RKO (cell line): ENCODE measurements around the gene GAS6.
A peak's percentile ranks its signal among the peaks of the same experiment; 100 is the strongest.

Experiments used
- DNase-seq: peaks from one replicate; pipeline ENCODE4 v3.0.0-alpha.2; 2016; ENCODE audit warnings: low spot score

Gene GAS6

DNA sequence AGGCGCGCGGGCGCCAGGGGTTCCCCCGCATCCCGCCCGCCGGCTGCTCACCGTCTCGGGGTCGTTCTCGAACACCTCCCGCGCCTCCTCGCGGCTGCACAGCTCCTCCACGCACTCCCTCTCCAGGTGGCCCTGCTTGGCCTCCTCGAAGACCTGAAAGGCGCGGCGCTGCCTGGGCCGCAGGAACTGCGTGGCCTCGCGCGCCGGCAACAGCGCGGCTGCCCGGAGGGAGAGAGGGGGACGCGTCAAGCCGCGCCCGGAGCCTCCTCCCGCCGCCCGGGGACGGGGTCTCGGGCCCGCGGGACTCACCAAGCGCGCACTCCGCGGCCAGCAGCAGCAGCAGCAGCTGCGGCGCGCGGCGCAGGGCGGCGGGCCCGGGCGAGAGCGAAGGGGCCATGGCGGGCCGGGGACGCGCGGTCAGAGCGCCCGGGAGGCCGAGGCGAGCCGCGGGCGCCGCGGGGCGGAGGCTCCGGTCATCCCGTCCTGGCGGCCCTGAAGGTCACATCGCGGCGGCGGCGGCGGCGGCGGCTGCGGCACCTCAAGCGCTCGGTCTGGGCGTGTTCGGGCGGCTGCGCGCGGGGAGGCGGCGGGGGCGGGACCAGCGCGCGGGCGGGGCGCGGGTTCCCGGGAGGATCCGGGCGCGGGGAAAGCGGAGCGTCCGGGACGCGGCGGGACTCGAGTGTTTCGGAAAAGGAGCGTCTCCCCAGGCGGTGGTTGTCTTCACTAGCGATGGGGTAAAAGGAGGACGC lies at the start of gene GAS6:
Gene GAS6, minus strand, starts transcription at position 553 of the 749 bp plus-strand sequence. Its CDS starts 156 bp downstream, at position 397.
- DNase-seq: peak; percentile 34

DNA sequence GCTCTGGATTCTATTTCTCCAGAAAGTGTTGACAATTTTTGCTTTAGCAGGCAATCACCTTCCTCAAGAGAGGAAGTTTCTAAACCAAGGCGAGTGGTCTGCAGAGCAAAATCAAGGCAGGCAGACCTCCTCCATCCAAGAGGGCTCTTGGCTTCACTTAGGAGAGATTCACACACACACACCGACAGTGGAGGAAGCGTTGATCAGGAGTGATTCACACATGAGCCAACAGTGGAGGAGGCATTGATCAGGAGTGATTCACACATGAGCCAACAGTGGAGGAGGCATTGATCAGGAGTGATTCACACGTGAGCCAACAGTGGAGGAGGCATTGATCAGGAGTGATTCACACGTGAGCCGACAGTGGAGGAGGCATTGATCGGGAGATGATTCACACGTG lies 49.5 kb upstream of the GAS6 start:
- DNase-seq: peak; percentile 45

DNA sequence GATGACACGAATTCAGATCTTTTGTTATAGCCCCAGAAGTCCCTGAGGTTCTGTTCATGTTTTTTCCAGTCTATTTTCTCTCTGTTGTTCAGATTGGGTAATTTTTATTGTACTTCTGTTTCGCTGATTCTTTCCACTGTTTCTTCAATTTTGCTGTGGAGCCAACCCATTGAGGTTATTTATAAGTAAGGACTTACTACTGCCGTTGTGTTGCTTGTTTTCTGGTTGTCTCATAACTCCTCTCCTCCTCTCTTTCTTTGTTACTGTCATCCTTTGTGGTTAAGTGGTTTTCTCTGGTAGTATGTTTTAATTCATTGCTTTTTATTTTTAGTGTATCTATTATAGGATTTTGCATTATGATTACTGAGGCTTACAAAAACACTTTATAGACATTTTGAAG lies 48.7 kb upstream of the GAS6 start:
- DNase-seq: no peak

DNA sequence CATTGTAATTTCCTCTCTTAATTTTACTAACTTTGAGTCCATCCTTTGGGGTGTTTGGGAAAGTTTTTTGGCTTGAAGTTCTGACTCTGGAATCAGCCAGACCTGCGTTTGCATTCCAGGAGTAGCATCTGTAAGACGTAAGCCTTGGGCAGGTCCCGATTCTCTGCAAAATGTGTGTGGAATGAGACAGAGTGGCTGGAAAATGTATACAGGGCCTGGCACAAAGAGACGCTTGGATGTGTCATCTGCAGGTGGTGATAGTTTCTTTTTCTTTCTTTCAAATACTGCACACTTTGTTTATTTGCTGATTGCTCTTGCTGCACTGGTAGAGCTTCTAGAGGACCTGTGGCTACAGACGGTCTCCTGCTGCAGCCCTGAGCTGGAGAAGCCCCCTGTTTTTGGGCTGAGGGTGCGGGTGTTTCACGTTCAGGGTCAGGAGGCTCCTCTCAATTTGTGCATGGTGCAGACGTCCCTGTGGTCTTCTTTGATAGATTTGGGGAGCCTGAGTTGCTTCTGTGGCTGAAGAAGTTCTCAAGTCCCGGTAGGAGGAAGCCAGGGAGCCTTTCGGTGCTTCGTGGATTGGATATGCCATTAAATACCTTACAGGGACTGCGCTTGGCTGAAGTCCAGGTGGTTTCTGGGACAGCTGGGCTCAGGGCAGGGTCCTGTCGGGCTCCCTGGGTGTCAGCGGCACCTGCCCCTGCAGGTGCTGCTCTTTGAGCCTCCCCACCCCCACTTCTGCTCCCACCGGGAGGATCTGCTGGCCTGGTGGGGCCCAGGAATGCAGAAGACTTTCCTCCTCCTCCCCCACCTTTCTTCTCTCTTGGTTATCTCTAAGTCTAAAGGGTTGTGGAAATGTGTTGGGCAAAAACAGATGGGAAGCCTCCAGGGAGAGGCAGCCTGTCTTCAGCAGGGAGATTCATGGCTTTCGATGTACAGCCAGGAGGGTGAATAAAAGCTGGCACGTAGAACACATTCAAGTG lies 44.0 kb upstream of the GAS6 start:
- no peak for DNase-seq

DNA sequence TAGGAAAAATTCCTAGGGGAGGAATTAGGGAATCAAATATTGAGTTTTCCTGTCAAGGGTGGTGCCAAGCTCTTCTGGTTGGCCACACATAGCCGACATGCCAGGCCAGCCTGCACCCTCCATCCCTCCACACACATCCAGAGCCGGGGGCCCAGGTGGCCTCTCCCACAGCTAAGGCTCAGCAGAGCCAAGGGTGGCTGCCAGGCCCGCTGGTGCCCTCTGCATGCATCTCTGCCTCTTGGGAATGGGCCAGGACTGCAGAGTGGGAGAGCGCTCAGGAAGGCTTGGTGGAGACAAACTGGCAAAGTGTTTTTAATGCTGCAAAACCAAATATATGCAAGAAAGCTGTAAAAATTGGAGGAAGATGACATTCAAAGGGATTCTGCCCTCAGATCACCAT lies 42.7 kb upstream of the GAS6 start:
- DNase-seq: no peak

DNA sequence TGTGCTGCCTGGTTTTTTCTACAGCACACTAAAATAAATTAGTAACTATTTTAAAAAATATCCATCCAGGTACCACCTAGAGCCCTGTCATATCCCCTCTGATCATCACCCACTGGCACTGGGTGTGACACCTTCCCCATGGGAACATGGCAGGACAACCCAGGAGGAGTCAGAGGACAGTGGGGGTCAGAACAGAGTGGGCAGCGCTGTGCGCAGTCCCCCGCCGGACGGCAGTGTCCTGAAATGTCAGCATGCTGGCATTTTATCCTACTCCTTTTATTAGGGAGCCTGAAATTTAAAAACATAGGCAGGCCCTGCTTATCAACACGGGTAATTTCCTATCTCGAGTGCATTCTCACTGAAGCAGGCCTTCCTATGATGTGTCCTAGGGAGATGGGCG lies 42.1 kb upstream of the GAS6 start:
- DNase-seq: no peak

DNA sequence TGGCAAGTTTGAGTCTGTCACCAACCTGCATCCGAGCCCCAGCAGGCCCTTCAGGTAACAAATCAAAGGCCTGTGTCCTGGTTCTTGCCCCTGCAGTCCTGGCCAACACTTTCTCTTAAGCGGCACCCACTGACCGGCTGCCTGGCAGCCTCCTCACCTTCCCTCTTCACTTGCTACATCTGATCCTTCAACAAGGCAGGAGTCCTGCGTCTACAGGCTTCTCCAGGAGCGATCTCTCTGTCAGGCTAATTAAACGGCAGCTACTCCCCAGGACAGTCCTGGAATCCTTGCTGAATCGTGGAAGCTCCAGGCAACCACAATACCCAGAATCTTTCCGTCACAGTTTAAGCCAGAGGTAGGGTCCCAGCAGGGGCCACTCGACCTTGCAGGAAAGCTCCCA lies 41.1 kb upstream of the GAS6 start:
- no peak for DNase-seq

DNA sequence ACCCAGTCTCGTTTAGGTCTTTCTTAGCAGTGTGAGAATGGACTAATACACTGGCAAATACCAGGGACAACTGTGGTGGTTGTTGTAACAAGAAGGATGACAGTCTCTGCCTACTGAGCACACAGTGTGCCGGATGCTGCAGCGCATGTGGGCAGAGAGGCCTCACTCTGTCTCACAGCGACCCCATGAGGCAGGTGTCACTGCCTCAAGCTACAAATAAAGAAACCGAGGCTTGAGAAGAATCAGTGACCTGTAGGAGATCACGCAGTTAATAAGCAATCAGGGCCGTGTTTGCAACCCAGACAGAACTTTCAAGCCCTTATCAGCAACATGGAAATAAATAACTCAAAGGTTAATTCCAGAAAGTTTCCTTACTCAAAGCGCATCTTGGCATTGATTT lies 40.5 kb upstream of the GAS6 start:
- DNase-seq: peak; percentile 38

DNA sequence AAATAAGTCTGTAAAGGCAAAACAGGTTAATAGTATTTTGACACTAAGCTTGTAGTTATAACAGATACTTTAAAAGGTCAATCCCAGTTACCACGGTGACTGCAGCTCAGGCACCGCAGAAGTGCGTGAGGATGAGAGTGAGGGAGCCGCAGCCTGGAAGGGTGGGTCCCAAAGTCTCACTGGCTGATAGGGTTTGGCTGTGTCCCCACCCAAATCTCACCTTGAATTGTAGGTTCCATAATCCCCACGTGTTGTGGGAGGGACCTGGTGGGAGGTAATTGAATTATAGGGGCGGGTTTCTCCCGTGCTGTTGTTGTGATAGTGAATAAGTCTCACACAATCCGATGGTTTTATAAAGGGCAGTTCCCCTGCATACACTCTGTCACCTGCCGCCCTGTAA lies 40.0 kb upstream of the GAS6 start:
- DNase-seq: no peak

DNA sequence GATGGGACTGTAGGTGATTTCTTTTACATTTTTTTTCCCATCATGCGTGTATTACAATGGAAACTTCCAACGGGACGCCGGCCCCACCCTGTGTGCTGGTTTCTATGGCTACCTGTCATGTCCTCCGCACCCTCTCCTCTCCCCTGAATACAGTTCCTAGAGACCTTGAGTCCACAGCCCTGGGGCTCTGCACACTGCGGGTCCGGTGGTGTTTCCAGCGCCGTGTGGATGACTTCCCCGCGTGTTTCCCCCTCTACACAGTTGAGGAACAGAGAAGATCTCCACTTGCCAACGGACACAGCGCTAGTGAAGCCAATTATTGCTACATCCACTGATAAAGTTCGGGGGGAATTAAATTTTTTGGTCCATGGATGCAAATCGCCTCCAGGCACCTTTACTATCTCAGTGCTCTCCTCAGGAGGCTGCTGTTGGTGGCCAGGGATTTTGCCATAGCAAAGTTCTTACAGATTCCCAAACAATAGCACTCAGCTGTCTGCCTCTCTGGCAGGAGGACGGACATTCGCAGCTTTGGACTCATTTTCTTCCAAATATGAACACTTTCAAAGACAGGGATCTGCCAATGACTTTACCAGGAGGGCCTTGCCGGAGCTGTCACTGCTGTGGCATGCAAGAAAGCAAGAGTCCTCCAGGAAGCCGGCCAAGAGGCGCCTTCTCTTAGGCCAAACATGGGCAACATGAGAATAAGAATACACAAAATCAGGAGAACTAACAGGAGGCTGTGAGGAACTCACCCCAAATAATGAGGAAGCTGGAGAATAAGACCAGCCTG lies 39.3 kb upstream of the GAS6 start:
- no peak for DNase-seq

DNA sequence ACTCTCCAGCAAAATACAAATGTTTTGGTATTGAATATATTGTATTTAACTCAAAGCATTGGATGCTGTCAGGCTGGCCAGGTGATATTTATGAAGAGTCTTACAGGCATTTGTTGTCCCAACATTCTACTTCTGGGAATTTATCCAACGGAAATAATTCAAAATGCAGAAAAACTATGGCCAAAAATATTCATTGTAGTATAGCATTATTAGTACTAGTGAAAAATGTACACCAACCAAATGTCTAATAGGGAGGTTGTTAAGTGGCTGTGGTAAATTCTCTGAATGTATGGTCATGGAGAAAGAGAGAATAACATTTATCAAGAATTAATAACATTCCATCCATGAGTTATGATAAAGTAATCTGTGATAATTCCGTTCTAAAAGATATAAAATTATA lies 38.6 kb upstream of the GAS6 start:
- no peak for DNase-seq

DNA sequence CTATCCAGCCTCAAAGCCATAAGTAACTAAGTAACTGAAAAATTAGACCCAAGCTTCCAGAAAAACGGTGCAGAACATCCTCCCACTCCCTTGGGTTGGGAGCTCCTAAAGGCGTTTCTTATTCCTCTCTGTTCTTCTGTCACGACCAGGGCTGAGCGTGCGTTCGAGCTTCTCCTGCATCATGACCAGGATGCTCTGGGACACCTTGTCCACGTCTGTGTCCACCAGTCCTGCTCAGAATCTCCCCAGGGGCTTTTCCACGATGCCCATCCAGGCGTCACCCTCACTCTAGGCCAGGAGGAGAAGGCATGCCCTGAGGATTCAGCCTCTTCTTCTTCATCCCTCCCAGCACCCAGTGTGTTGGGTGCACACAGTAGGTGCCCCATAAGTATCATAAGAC lies 37.8 kb upstream of the GAS6 start:
- DNase-seq: no peak

DNA sequence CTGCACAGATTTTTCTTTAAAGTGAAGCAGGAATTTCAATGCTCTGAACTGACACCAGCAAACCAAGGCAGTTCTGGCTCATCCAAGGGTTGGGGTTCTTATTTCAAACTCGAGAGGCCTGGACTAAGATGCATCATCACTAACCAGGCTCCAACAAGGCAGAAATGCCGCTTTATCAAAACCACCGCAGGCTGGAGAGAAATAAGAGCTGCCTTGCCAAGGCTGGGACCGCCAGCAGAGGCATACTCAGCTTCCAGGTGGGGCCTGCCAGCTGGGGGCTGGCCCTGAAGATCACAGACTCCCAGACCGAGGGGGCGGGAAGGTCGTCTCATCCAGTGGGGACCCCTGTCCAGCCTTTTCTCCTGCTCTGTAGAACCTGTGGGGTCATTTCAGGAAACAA lies 37.4 kb upstream of the GAS6 start:
- no peak for DNase-seq

DNA sequence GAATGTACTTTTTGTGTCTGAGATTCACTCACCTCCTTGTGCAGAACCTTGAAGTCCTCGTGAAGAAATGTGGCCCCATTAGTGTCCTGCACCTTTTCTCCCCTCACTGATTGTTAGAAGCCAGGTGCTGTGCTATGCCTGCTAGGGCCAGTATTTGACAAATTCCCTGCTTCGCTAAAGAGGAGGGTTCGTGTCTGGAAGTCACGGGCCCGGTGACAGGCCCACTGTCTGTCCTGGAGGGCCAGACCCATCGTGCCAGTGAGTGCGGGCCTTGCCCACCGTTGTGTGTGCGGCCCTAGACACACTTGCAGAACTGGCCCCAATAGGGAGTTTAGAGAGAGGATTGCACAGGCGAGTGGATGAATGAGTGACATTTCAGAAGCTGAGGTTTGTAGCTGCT lies 36.8 kb upstream of the GAS6 start:
- DNase-seq: no peak

DNA sequence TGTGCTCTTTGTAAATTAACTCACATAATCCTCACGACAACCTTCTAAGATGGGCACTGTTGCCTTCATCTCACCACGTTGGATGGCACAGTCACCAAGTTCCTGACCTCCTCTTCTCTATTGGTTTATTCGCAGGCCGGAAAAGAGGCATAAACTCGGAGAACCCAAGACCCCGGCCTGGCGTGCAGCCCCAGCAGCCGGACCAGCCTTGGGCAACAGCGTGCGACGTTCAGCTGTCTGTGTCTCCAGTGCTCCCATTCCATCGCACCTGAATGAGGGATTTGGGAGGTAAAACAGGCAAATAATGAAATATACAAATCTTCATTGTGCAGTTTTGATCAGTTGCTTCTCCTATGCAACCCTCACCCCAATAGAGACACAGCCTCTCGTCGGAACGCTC lies 34.5 kb upstream of the GAS6 start:
- no peak for DNase-seq

DNA sequence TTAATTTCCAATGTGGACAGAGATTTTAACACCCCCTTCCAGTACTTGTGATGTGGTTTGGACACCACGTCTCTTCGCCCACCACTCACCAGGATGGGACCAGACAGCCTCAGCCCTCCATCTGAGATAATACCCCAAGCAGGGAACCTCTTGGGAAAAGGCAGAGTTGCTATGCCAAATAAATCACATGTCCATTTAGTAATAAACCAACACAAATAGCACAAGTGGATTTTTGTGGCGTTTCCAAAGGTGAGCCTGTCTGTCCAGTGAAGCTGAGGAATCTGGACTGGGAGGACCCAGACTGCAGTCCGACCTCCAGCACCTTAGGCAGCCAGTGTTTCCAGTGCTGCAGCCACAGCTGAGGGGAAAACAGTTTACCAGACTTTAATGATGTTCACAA lies 34.1 kb upstream of the GAS6 start:
- no peak for DNase-seq

DNA sequence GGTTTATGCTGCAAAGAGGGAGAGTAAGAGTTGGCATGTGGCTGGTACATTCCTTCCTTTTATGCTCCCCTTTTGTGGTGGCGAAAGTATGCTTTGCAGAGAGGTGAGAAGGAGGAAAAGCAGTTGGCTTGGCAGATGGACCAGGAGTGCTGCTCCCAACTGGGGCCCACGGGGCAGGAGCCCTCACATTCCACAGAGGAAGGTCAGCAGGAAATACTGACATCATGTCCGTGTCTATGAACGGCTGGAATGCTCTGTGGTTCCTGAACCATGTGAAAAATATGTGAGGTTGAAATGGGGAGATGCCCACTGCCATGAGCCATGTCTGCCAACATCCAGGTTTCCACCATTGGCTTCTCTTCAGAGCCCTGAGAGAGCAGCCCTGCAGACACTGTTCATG lies 33.3 kb upstream of the GAS6 start:
- peak; percentile 69 for DNase-seq

DNA sequence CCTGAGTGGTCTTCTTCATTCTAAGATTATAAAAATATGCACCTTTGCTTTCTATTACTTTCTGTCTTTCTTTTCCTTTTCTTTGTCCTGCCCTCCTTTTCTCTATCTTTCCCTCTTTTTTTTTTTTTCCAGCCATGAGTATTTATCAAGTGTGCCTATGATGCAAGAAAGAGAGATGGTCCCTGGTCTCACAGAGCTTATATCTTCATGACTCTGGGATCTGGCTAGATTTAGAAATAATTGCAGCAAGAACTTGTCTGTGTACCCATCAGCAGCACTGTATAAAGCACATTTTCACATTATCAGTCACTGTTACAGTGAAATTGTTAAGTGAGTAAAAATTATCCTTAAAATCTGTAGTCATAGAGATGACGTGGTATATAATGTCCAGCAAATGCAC lies 31.6 kb upstream of the GAS6 start:
- no peak for DNase-seq

DNA sequence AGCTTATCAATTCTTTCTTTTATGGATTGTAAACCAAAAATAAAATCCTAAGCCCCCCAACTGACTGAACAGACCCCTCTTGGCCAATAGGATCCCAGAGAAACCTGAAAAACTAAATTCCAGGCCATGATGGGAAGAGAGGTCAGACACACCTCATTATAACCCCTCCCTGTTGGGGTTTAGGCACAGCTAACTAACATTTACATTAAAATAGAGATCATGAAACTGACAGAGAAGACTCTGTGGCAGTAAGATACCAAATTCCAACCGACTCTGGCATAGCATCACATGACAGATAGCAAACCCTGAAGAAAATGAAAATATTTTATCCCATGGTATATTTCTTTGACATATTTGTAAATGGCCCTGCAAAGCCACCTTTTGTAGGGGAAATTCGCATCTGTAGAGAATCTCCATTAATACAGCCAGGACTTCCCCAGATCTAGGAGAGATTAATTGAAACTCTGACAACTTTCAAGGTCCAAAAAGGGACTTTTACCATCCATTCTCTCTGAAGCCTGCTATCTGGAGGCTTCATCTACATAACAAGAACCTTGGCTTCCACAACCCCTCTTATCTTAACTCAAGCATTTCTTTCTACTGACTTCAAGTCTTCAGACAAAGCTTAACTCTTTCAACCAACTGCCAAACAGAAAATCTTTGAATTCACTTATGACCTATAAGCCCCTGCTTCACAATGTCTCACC lies 27.1 kb upstream of the GAS6 start:
- DNase-seq: no peak

DNA sequence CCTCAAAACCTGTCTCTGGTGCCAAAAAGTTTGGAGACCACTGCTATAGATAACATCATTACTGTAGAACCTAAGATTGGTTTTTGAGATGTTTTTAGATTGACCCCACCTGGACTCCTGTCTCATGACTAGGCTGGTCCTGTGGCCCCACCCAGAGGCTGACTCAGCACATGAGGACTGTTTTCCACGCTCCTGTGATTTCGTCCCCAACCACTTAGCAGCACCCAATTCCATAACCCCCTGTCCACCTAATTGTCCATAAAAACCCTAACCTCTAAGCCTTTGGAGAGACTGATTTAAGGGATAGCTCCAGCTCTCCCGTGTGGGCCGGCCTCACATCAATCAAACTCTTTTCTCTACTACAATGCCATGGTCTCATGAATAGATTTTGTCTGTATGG lies 25.6 kb upstream of the GAS6 start:
- no peak for DNase-seq

DNA sequence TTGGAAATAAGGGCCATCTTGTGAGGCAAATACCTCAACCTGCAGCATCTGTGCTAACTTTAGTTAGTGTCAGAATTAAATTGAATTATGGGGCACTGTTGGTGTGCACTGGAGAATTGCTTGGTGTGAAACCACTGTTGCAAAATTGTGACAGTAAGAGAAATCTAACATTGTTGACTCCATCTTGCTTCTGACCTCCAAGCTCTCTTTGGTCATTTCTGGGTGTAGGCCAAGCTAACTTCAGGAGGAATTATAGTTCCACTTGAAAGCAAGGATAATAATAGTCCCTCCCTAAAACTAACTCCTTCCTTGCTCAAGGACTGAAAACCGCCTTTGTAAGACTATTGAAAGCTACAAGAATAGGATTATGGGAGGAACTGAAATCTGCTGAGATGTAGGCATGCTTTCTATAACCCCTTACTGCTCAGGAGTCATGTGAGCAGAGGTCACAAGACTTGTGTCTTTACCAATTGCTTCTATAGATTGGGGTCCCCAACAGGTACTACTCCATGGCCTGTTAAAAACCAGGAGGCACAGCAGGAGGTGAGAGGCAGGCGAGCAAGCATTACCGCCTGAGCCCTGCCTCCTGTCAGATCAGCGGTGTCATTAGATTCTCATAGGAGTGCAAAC lies 24.9 kb upstream of the GAS6 start:
- DNase-seq: no peak
